ENCODE results near the gene SSX2IP.

- TF ChIP-seq CTCF (conservative IDR thresholded peaks at IDR 0.05; ENCODE audit: low read depth, low read length): no peak
- no peak for TF ChIP-seq EZH2 (IDR thresholded peaks at IDR 0.05; ENCODE audit: low read length, unreplicated experiment)
- no peak for TF ChIP-seq EZH2phosphoT487 (IDR thresholded peaks at IDR 0.05; ENCODE audit: borderline replicate concordance, low read length)
Observed at GRCh38 chr1:84702143-84702542, 11.9 kb upstream of the SSX2IP start.
